Body of pancreas (tissue), 4 donors: Measurements from ENCODE around the gene HS3ST5. TPM values are rescaled to one million over a fixed set of nuclear protein-coding genes. Genes with fewer than 3 reads are reported as not detected.
"Not testable (repeated sequence)": the region's sequence is repeated elsewhere in the genome, so short reads cannot be mapped to it uniquely, and the experiment has no call there.

Source experiments
- ATAC-seq: fragments of 150-250 bp; one replicate; pipeline ENCODE4 v1.9.1; 2016
- DNase-seq, 4 donors: peaks; one replicate each; pipeline ENCODE4 v3.0.0-alpha.2; 2019
- H3K27ac ChIP-seq, 4 donors: fragments of 200-600 bp; sonication (generic); 1 replicate in 3 of 4; 2 replicates in 1 of 4; pipeline versions ENCODE4 v1.5.1 to v1.6.1; 2016 to 2019; ENCODE audit warnings: mild to moderate bottlenecking in 1 of 4, mixed read lengths in 1 of 4, moderate library complexity in 1 of 4
- H3K27me3 ChIP-seq, 2 donors: fragments of 200-600 bp; sonication (generic); one replicate each; pipeline ENCODE4 v1.6.0; 2016; ENCODE audit warnings: mild to moderate bottlenecking in 1 of 2
- H3K36me3 ChIP-seq, 2 donors: fragments of 200-600 bp; sonication (generic); replicated peaks in 1 of 2; 2 replicates each; pipeline ENCODE4 v1.5.1; 2016; ENCODE audit warnings: low read depth in 2 of 2; ENCODE audit not compliant: insufficient read depth in 1 of 2
- H3K4me1 ChIP-seq: fragments of 200-600 bp; sonication (generic); one replicate; pipeline ENCODE4 v1.6.0; 2016
- H3K4me3 ChIP-seq, 2 donors: fragments of 200-600 bp; sonication (generic); 1 replicate in 1 of 2; 2 replicates in 1 of 2; pipeline ENCODE4 v1.5.1; 2016 to 2019
- H3K9me3 ChIP-seq, 3 donors: fragments of 200-600 bp; sonication (generic); 1 replicate in 2 of 3; 2 replicates in 1 of 3; pipeline ENCODE4 v1.5.1; 2016
- CTCF ChIP-seq, 7 experiments: fragments of 450-650 bp in 4 of 7; fragments of 200-600 bp in 3 of 7; sonication (generic) in 3 of 7; IDR thresholded peaks; one replicate each; pipeline ENCODE4 v1.5.1; 2016 to 2019; ENCODE audit warnings: antibody characterized with exemption in 7 of 7
- POLR2A ChIP-seq, 3 donors: fragments of 450-650 bp; IDR thresholded peaks; one replicate each; pipeline ENCODE4 v1.6.1; 2016; ENCODE audit warnings: antibody characterized with exemption in 3 of 3, mild to moderate bottlenecking in 2 of 3
- whole genome bisulfite sequencing, 2 donors: methylation state at CpG; one replicate each; pipeline ENCODE4 v1.1.5; 2017; 5-methylcytosine and 5-hydroxymethylcytosine counted together
- intact Hi-C: fragments of 100-400 bp; cut with DNase I; formaldehyde crosslinking; loops from one replicate; pipeline ENCODE4 v1.15.1; 2023
- total RNA-seq, 2 donors: library from RNA; depleted of rRNA; stranded (reverse); fragments of >200 nt; gene quantifications; one replicate each; pipeline ENCODE4 v1.1.0, GENCODE V29; 2016

The HS3ST5 gene
- total RNA-seq, 2 donors from 2014 or later: 0.26 TPM; not detected in 1

GRCh38 chr6:114327074-114327473 lies 15.7 kb downstream of the HS3ST5 start:
- H3K9me3 ChIP-seq: no peaks in the 10 kb centered on the region
- intact Hi-C loops: no loop called here
- H3K27me3 ChIP-seq: no peaks in the 10 kb centered on the region
- no peak for ATAC-seq
- no peaks in the 10 kb centered on the region for H3K4me1 ChIP-seq
- H3K4me3 ChIP-seq: no peak overlapping the region
- DNase-seq: no peak
- TF ChIP-seq CTCF (IDR thresholded peaks at IDR 0.05) (no peak), POLR2A (IDR thresholded peaks at IDR 0.05) (no peak)
- H3K27ac ChIP-seq: no peak overlapping the region
- H3K36me3 ChIP-seq: no peaks in the 10 kb centered on the region

DNA sequence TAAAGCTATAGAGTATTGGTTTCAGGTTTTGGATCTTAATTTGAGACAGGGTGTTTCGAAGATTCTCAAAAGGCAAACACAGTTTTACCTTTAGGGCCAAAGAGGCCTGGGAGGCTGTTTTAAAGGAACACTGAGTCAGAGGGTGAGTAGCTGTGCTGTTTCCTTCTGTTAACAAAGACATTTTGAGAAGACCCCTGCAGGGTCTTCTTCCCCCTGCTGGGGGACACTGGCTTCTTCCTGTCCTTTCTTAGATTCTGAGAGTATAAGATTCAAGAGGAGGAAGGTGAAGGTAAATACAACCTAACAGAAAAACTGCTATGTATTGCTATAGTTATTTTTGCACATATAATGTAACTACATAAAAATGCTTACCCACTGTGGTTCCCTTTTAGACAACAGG lies 19.0 kb downstream of the HS3ST5 start:
- no peak for DNase-seq
- ATAC-seq: no peak
- Histone ChIP-seq H3K4me1 (no peaks in the 10 kb centered on the region), H3K4me3 (no peak overlapping the region), H3K27ac (no peak overlapping the region), H3K36me3 (no peaks in the 10 kb centered on the region), H3K9me3 (no peaks in the 10 kb centered on the region), H3K27me3 (no peaks in the 10 kb centered on the region)
- intact Hi-C loops: no loop called here
- WGBS, 2 donors: 77 to 94% methylated on average over 1 of the region's 1 CpG
- no peak for TF ChIP-seq CTCF (IDR thresholded peaks at IDR 0.05)
- no peak for TF ChIP-seq POLR2A (IDR thresholded peaks at IDR 0.05)

DNA sequence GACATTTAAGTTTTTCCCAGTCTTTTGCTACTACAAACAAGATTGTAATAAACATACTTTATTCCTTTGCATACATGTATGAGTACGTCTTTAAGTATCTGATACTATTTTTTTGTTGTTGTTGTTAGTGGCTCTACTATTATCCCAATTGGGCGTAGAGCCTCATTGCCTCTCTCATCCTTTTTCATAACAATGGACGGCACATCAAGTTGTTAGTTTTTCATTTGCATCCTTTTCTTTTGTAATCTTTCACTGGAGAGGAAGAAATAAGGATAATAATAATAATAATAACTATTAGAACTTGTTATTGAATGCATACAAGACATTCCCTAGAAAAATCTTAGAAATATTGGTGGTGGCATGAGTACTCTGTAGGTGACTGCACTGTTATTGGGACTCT lies 23.1 kb downstream of the HS3ST5 start:
- no peak overlapping the region for H3K4me3 ChIP-seq
- no peaks in the 10 kb centered on the region for H3K27me3 ChIP-seq
- no peaks in the 10 kb centered on the region for H3K4me1 ChIP-seq
- no peaks in the 10 kb centered on the region for H3K9me3 ChIP-seq
- no peak for DNase-seq
- no peak for TF ChIP-seq POLR2A (IDR thresholded peaks at IDR 0.05)
- no peak for TF ChIP-seq CTCF (IDR thresholded peaks at IDR 0.05)
- 75 to 78% methylated on average over 3 of the region's 3 CpGs for WGBS, 2 donors
- H3K27ac ChIP-seq: no peak overlapping the region
- ATAC-seq: no peak
- no peaks in the 10 kb centered on the region for H3K36me3 ChIP-seq
- intact Hi-C loops: no loop called here

DNA sequence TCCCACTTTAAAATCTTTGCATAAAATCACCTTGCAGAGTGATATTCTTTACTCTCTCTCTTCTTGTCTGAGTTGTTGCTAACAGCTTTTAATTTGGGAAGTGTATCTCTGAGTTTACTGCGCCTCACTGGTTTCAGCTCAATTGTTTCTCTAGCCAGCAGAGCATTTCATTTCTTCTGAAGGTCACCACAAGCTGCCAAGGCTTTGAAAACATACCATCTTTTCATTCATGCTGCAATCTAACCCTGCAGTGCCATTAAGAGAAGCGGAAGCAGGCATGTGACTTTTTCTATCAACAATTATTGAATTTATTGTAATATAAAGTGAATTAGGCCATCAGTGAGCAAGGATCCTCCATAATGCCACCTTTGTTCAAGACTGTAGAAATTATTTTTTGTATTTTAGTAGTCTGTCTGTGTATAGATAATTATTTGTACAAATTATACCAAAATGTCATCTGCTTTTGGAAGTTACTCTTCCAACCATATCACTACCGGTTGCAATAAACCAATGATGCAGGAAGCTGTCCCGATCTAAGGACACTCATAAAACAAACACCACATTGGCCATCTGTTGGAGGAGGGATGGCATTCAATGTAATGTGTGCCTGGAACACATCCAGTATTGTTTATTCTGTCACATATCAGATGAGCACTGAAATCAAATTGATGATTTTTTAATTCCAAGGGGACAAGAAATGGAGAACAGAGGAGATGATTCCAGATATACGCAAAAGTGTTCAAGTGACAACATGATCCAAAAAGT lies 26.8 kb downstream of the HS3ST5 start:
- Histone ChIP-seq H3K9me3 (no peaks in the 10 kb centered on the region), H3K36me3 (no peaks in the 10 kb centered on the region), H3K27me3 (no peaks in the 10 kb centered on the region), H3K4me3 (no peak overlapping the region), H3K4me1 (no peaks in the 10 kb centered on the region), H3K27ac (no peak overlapping the region)
- ATAC-seq: no peak
- 80 to 89% methylated on average over 5 of the region's 5 CpGs for WGBS, 2 donors
- TF ChIP-seq POLR2A (IDR thresholded peaks at IDR 0.05) (no peak), CTCF (IDR thresholded peaks at IDR 0.05) (no peak)
- no peak for DNase-seq
- intact Hi-C loops: no loop called here

DNA sequence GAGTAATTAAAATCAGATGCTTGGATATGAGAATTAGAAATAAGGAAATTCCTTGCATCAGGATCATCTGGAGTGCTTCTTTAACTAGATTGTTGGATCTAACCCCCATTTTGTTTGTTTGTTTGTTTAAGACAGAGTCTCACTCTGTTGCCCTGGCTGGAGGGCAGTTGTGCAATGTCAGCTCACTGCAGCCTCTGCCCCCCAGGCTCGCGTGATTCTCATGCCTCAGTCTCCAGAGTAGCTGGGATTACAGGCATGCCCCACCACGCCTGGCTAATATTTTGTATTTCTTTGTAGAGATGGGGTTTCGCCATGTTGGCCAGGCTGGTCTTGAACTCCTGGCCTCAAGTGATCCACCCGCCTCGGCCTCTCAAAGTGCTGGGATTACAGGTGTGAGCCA lies 29.0 kb downstream of the HS3ST5 start:
- H3K9me3 ChIP-seq, H3K4me1 ChIP-seq, H3K27ac ChIP-seq, ATAC-seq, intact Hi-C loops, H3K4me3 ChIP-seq, DNase-seq, H3K36me3 ChIP-seq, H3K27me3 ChIP-seq: not testable (repeated sequence)
- WGBS, 2 donors: 87 to 92% methylated on average over 6 of the region's 6 CpGs
